B cell (primary cell): Measurements from ENCODE around the gene OR1L1.

Experiments used
- CTCF ChIP-seq: fragments of 200-600 bp; IDR thresholded peaks from one replicate; pipeline ENCODE4 v1.8.0; 2022; ENCODE audit warnings: antibody characterized with exemption, mild to moderate bottlenecking
- EZH2 ChIP-seq: IDR thresholded peaks from 2 replicates; pipeline ENCODE4 v1.6.1; 2012; ENCODE audit warnings: borderline replicate concordance, low read depth, mild to moderate bottlenecking, moderate library complexity, low read length; ENCODE audit not compliant: insufficient read depth, poor library complexity, severe bottlenecking

DNA sequence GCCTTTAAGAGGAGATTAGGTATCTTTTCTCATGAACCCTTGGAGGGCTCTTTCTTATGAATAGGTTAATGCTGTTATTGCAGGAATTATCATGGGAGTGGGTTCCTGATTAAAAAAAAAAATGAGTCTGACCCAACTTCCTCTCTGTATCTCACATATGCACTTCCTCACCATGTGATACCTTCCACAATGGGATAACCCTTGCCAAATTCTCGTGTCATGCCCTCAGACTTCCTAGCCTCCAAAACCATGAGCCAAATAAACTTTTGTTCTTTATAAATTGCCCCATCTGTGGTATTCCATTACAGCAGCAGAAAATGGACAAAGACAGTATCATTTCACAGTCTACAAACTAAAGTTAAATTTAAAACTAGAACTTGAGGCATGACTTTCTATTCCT is 5.1 kb upstream of the OR1L1 start:
- TF ChIP-seq CTCF (no peak), EZH2 (no peak)
